ENCODE data around the gene CRTC1. TPM values are rescaled to one million over a fixed set of nuclear protein-coding genes. Genes with fewer than 3 reads are reported as not detected.

CRTC1 gene
- total and polyA plus RNA-seq, 4 donors = 1.5 to 3.5 (median 1.9) TPM

GRCh38 chr19:18698321-18699167 is 15.1 kb downstream of the CRTC1 start:
- peaks cover 4 to 20% (median 14%) of the 10 kb centered on the region in 4 donors for H3K4me1 ChIP-seq (ENCODE audit: control insufficient read depth in 4 of 4, insufficient read depth in 4 of 4, low read length in 3 of 4)
- TF ChIP-seq REST (IDR thresholded peaks at IDR 0.05) (no peak), RAD21 (IDR thresholded peaks at IDR 0.05) (no peak), ATF3 (IDR thresholded peaks at IDR 0.05) (no peak), HNF4A (conservative IDR thresholded peaks at IDR 0.05) (no peak), GABPA (IDR thresholded peaks at IDR 0.05 in 1 of 2, conservative IDR thresholded peaks at IDR 0.05 in 1 of 2) (no peak)
- no peaks in the 10 kb centered on the region for H3K9me3 ChIP-seq (ENCODE audit: control insufficient read depth in 4 of 4, low read length in 3 of 4)
- DNase-seq (ENCODE audit: low spot score) = no peak
- 91% methylated on average over 18 of the region's 18 CpGs for WGBS
- H3K36me3 ChIP-seq (ENCODE audit: control insufficient read depth in 4 of 4, insufficient read depth in 3 of 4, low read depth in 1 of 4, low read length in 3 of 4) = no peaks in the 10 kb centered on the region
- H3K9ac ChIP-seq (ENCODE audit: low read depth in 1 of 2, low read length in 2 of 2) = no peak overlapping the region
- H3K4me3 ChIP-seq (ENCODE audit: low read depth in 1 of 3, low read length in 3 of 3) = no peak overlapping the region
- no peaks in the 10 kb centered on the region for H3K27me3 ChIP-seq (ENCODE audit: control insufficient read depth in 4 of 4, insufficient read depth in 4 of 4, low read length in 3 of 4)
- no peak overlapping the region for H3K27ac ChIP-seq (ENCODE audit: low read depth in 1 of 2, low read length in 2 of 2)

- Histone ChIP-seq H3K4me1 (ENCODE audit: control insufficient read depth in 4 of 4, insufficient read depth in 4 of 4, low read length in 3 of 4) (peaks cover 4 to 20% (median 14%) of the 10 kb centered on the region in 4 donors), H3K4me3 (ENCODE audit: low read depth in 1 of 3, low read length in 3 of 3) (no peak overlapping the region), H3K36me3 (ENCODE audit: control insufficient read depth in 4 of 4, insufficient read depth in 3 of 4, low read depth in 1 of 4, low read length in 3 of 4) (no peaks in the 10 kb centered on the region), H3K27ac (ENCODE audit: low read depth in 1 of 2, low read length in 2 of 2) (peak overlapping the region in 1 of 2 donors; percentile 68), H3K9ac (ENCODE audit: low read depth in 1 of 2, low read length in 2 of 2) (no peak overlapping the region), H3K9me3 (ENCODE audit: control insufficient read depth in 4 of 4, low read length in 3 of 4) (no peaks in the 10 kb centered on the region), H3K27me3 (ENCODE audit: control insufficient read depth in 4 of 4, insufficient read depth in 4 of 4, low read length in 3 of 4) (no peaks in the 10 kb centered on the region)
- no peak for DNase-seq (ENCODE audit: low spot score)
- TF ChIP-seq YY1 (IDR thresholded peaks at IDR 0.05) = no peak
- TF ChIP-seq RAD21 (IDR thresholded peaks at IDR 0.05) = no peak
- no peak for TF ChIP-seq EGR1 (IDR thresholded peaks at IDR 0.05; ENCODE audit: low read depth in 2 of 2)
- no peak for TF ChIP-seq NR2F2 (IDR thresholded peaks at IDR 0.05)
- no peak for TF ChIP-seq ATF3 (IDR thresholded peaks at IDR 0.05)
- TF ChIP-seq REST (IDR thresholded peaks at IDR 0.05) = no peak
- TF ChIP-seq JUND (IDR thresholded peaks at IDR 0.05) = no peak
- no peak for TF ChIP-seq GABPA (IDR thresholded peaks at IDR 0.05 in 1 of 2, conservative IDR thresholded peaks at IDR 0.05 in 1 of 2)
- no peak for TF ChIP-seq RXRA (IDR thresholded peaks at IDR 0.05)
- no peak for TF ChIP-seq FOXA1 (IDR thresholded peaks at IDR 0.05)
- TF ChIP-seq CTCF (IDR thresholded peaks at IDR 0.05; ENCODE audit: low read depth, low read length, missing input control) = no peak
- TF ChIP-seq ZBTB33 (IDR thresholded peaks at IDR 0.05) = no peak
- 68% methylated on average over 14 of the region's 14 CpGs for WGBS
Measured at GRCh38 chr19:18699403-18700054, 16.0 kb downstream of the CRTC1 start.

All from liver (tissue), 9 donors.